Kidney glomerular epithelial cell (primary cell): ENCODE data around the gene CDCA8.

Experiments used
- DNase-seq: peaks from one replicate; lab custom pipeline; 2025; lab: John Stamatoyannopoulos, UW

CDCA8 gene

DNA sequence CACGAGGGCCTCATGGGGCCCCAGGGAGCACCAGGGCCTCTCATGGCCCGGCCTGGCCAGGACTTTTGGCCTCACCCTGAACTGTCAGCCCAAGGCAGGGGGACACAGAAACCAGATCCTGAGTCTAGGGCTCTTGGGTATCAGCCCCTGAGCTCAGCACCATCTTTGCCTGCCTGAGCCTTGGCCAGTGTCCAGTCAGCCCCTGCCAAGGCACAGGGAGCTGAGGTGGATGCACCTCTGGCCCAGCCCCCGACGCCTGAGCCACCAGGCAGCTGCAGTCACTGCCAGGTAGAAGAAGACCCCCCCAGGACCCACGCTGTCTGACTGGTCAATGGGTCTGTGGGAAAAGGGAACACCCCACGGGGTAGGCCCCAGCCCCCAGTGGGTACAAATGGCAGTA, 25.3 kb downstream of the CDCA8 start:
- DNase-seq = no peak

GRCh38 chr1:37718181-37718900, 26.0 kb downstream of the CDCA8 start:
- DNase-seq = no peak

DNA sequence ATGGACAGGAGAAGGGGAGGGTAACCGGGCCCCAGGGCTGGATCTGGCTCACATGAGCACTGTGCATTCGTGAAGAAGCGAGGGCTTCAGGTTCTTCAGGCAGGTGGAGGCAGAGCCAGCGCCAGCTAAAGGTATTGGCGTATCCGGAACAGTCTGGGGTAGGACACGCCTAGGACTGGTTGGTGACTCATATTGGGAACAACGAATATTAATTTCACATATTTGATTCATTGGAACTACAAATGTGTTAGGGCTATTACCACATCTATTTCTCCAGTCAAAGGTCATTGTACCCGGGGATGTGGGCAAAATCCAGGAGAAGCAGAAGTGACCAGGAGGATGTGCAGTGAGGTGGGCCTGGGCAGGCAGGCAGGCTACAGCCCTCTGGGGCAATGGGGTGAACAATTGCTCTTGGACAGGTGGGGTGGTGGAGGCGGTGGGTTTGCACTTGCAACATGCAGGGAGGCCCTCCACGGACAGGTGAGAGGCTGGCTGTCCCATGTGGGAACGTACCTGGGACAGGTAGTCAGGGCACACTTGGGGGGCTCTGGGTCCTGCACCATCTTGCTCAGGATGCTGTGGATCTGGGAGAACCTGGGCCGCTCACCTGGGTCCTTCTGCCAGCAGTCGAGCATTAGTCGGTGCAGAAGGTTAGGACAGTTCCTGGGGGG, 26.7 kb downstream of the CDCA8 start:
- no peak for DNase-seq

- DNase-seq = no peak
These were observed 27.4 kb downstream of the CDCA8 start for GRCh38 chr1:37719572-37720195.

DNA sequence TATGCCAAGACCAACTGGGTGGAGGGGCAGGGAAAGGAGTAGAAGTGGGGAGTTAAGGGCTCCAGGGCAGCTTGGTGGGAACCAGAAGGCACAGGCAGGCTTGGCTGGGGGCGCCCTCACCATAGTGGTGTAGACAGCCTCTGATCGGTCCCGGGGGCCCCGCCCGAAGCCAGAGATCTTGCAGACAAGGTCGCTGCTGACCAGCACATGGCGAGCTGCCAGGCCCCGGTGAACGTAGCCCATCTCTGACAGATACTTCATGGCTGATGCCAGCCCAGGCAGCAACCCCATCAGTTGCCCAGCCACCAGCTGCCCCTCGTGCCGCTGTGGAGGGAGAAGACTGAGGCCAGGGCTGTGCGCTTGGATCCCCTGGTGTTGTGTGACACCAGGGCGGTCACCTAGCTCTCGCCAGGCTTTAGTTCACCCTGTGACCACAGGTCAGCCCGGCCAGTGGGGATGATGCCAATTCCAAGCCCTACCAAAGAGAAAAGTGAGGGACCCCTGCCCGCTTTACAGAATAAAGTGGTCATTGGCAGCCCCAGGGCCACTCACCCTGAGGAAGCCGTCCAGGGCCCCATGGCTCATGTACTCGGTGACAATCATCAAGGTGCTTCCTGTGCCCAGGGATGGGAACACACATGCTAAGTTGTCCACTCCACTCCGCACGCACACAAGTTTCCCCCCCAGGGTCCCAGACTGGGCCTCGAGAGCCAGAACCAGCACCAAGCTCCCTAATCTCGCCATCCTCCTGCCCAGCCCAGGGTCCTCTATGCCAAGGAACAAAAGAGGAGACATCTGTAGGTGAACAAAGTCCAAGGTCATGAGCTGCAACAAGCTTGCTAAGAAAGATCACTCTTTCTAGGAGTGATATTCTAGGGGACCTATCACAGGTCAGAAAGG, 28.2 kb downstream of the CDCA8 start:
- no peak for DNase-seq

DNA sequence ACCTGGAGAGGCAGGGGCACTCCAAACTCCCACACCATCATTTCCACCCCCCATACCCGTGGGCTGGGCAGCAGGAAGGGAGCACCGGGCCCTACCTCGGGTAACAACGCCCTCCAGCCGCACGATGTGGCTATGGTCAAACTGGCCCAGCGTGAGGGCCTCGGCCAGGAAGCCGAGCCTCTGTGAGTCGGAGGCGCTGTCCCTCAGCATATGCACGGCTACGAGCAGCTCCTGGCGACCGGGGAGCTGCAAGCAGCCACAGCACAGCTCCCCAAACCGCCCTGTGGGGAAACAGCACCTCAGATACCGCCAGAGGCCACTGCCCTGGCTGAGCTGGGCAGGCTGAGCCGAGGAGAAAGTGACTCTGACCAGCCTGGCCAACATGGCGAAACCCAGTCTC, 29.2 kb downstream of the CDCA8 start:
- no peak for DNase-seq

DNA sequence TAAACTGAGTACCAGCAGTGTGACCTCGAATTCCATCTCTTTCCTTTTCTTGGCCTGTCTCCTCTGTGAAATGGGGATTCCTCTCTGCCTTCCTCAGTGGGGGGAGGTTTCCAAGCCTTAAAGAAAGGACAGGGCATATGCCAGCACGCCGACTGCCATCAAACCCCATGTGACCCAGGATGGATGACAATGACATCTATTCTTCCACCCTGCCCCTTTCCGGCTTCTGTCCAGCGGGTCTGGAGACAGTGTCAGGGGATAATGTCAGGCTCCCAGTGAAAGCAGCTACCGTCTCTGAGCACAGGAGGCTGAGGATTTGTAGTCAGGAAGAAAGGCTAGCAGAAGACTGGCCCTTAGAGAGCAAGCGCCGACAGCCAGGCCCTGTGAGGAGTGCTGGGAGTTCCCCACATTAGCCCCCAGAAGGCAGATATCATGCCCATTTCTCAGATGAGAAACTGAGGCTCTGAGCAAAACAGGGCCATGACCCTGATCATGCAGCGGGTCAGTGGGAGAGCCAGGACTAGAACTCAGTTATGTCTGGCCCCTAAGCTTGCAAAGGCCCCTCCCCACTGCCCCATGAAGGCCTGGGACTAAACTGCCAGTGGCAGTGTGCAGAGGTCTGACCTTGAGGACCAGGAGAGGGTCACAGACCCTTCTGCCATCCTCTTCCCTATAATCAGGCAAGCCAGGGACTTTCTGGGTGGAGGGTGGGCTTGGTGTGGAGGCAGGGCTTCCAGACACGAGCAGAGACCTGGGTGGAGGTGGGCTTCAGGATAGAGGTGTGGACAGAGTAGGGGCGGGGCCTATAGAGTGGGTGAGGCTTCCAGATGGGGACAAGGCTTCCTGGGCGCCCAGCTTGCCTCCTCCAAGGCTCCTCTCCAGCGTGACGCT, 30.1 kb downstream of the CDCA8 start:
- DNase-seq = no peak

- DNase-seq = no peak
These were observed 30.7 kb downstream of the CDCA8 start for GRCh38 chr1:37723072-37723389.

DNA sequence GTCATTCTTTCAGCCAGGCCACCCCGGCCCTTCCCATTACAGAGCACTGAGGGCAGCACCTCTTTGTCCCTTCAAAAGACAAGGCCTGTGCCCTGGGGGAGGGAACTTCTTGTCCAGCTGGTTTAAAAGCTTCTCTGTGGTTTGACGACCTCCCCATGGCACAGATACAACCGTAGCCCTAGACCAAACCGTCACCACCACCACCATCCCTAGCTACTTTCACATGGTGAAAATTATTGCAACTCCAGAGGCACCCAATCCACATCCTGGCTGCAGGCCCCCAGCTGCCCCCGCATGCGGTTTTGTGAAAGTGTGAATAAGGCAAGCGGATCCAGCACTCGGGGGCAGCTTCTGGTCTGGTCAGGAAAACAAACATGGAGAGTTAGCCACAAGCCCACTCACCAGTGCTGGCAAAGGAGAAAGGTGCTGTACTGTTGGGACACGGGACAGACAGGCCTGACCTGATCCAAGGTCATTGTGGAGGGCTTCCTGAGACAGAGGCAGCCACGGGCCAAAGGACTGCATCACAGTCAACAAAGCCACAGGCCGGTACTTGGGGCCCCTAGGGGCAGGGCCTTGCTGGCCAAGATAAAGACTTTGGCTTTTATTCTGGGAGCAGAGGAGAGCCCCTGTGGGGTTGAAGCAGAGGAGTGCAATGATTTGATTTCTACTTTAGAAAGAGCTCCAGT, 31.2 kb downstream of the CDCA8 start:
- no peak for DNase-seq

GRCh38 chr1:37724575-37724974, 32.3 kb downstream of the CDCA8 start:
- DNase-seq = no peak

DNA sequence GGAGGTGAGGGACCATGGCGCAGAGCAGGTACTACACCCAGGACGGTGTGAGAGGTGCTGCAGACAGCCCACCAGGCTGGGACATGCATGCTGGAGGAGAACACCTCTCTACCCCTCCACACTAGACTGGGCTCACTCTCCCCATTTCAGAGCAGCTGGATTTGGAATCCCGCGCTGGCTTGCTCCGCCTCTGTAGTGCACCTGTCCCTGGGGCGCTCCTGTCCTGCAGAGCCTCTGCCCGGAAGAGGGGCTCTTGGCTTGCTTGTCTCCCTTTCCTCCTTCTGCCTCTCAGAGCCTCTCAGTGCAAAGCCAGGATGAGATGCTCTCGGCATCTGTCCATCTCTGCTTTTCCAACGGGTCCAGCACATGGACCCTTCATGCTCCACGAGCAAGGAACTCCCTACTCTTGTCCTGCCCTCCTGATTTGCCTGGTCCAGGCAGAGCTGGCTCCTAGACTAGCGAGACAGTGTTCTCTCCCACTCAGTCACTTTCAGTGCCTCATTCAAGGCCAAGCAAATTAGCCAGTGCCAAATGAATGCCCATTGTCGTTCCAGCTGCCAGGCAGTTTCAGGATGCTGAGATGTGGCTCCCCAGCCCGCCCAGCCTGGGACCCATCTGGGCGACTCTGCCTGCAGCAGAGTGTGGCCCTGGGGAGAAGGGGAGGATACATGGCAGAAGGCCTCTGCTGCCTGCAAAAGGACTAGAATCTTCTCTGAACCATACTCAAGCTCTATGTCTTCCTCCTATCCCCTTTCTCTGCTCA, 33.7 kb downstream of the CDCA8 start:
- no peak for DNase-seq

- DNase-seq = no peak
These were observed 34.7 kb downstream of the CDCA8 start for GRCh38 chr1:37726751-37727585.

DNA sequence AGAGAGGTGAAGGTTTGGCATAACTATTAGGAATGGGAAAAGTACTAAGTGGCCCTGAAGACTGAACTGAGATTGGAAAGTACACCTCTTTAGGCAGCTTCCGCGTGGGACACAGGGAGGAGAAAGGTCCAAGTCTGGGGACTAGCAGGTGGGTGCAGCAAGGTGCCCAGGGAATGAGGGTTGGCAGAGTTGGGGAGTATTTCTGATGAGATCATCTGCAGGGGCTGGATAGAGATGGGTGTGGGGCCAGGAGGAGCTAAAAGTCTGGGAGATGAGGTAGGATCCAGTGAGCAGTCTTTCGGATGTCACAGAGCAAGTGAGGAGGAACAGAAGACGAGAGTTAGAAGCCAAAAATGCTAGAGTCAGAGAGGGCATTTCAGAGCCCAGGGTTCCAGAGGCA, 36.1 kb downstream of the CDCA8 start:
- DNase-seq = no peak

- DNase-seq = no peak
These were observed 38.1 kb downstream of the CDCA8 start for GRCh38 chr1:37730376-37730775.

DNA sequence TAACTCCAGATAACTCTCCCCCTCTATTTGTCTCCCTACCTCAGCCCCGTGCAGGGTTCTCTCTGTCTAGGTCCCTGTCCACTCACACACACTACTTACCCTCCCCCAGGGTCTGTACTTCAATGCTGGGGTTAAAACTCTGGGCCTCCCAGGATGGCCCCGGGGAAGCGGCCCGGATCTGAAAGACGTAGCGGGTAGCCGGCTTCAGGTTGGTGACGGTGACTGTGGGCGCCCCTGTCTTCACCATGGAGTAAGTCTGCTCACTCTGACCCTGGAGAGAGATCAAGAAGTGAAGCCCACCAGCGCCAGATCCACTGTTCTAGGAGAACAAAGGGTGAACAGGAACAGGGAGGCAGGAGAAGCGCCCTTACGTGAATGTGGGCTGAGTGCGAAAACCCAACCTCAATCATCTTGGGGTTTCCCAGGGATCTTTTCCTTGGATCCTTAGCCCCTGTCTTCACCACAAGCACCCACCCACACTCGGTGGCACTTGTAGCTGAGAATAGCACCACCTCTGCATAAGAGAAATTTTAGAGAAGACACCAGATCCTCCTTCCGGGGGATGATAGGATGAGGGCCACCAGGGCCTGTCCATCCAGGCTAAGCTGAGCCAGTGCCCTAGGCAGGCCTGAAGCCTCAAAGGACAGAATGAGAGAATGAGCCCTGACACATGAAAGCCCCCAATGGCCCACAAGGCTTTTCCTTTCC, 39.1 kb downstream of the CDCA8 start:
- no peak for DNase-seq

DNA sequence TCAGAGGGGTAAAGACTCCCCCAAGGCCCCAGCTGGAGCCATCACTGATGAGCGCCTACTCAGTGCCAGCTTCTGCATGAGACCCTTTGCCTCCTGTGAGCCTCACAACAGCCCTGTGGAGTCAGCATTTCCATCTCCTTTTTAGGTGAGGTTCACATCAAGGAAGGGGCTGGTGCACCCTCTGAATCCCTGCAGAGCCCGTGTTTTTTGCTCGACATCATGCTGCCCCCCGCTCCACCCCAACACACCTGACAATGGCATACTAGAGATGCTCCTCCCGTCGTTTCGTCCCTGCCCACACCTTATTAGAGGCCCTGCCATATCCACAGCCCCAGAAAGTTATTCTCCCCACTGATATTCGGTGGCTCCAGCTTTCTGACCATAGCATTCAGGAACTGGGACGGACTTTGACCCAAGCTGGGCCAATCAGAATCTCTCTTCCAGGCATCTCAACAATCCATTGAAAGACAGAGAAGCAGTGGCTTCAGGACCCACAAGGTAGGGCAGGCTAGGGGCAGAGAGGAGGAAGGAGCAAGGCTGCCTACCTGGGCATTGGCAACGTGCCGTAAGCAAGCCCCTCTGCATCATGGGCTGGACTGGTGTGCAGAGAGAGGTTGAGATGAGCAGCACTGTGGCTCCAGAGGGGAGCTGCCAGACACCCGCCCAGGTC, 39.9 kb downstream of the CDCA8 start:
- no peak for DNase-seq

GRCh38 chr1:37734629-37735591, 42.6 kb downstream of the CDCA8 start:
- DNase-seq = no peak
